Activated CD8-positive, alpha-beta T cell treated with anti-CD3 and anti-CD28 coated beads, Interleukin-2, amount 10 ng/mL, durations not matched to agents 7 days and 5 days (primary cell): ENCODE data around the gene PLAU. TPM values are rescaled to one million over a fixed set of nuclear protein-coding genes. Genes with fewer than 3 reads are reported as not detected.

ENCODE experiments used
- ATAC-seq: fragments of 150-1000 bp; cut with Tn5 transposase; one replicate; pipeline ENCODE4 v1.10.0; 2021; ENCODE audit warnings: moderate library complexity
- CTCF ChIA-PET: fragments of 350-600 bp; sonication (Branson Sonifier 250); formaldehyde crosslinking; loops from one replicate; lab custom pipeline; 2021; ENCODE audit warnings: antibody characterized with exemption; lab: Charles Lee
- POLR2A ChIA-PET: fragments of 350-600 bp; sonication (Branson Sonifier 250); formaldehyde crosslinking; loops from one replicate; lab custom pipeline; 2021; ENCODE audit warnings: antibody characterized with exemption; lab: Charles Lee
- DNase-seq: peaks from one replicate; pipeline ENCODE4 v3.0.0-alpha.2; 2020
- H3K27ac Mint-ChIP-seq: one replicate; pipeline ENCODE4 v1.8.0; 2021; ENCODE audit warnings: mild to moderate bottlenecking, mixed read lengths
- H3K27me3 Mint-ChIP-seq: one replicate; pipeline ENCODE4 v1.8.0; 2021; ENCODE audit warnings: low read depth, mixed read lengths
- H3K36me3 Mint-ChIP-seq: one replicate; pipeline ENCODE4 v1.8.0; 2021; ENCODE audit warnings: low read depth, mixed read lengths
- H3K4me1 Mint-ChIP-seq: one replicate; pipeline ENCODE4 v1.8.0; 2021; ENCODE audit warnings: low read depth, mixed read lengths
- H3K4me3 Mint-ChIP-seq: one replicate; pipeline ENCODE4 v1.8.0; 2021; ENCODE audit warnings: mild to moderate bottlenecking, mixed read lengths
- H3K9me3 Mint-ChIP-seq: one replicate; pipeline ENCODE4 v1.8.0; 2022; ENCODE audit warnings: mixed read lengths; ENCODE audit not compliant: insufficient read depth
- total RNA-seq, 2 experiments: library from RNA; stranded (reverse); gene quantifications; one replicate each; pipeline ENCODE4 v1.2.3, GENCODE V29; 2021

Gene PLAU
- 1 to 10 TPM; 1.1 to 1.6 TPM for total RNA-seq

DNA sequence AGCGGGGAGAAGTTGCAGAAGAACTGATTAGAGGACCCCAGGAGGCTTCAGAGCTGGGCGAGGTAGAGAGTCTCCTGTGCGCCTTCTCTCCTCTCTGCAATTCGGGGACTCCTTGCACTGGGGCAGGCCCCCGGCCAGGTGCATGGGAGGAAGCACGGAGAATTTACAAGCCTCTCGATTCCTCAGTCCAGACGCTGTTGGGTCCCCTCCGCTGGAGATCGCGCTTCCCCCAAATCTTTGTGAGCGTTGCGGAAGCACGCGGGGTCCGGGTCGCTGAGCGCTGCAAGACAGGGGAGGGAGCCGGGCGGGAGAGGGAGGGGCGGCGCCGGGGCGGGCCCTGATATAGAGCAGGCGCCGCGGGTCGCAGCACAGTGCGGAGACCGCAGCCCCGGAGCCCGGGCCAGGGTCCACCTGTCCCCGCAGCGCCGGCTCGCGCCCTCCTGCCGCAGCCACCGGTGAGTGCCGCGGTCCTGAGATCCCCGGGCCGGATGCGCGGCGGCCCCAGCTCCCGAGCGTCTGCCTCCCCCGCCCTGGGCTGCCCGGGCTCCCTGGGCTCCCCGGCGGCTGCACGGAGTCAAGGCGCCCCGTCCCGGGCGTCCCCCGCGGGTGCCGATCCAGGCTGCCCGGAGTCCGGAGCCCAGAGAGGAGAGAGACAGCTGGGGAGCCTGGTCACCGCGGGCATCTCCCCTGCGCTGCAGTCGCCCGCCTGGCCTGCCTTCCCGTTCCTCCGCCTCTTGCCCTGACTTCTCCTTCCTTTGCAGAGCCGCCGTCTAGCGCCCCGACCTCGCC lies at the start of gene PLAU:
Gene PLAU, plus strand, starts transcription at position 369 of the 789 bp plus-strand sequence. CDS start 424 bp downstream, outside the sequence.
- ATAC-seq (peak; percentile 78), DNase-seq (peak; percentile 56)
- peaks cover 41% of the 10 kb centered on the region for H3K27me3 Mint-ChIP-seq
- ChIA-PET POLR2A (no interaction called here), CTCF (interaction anchor here (0.6 to 1.6 kb wide), 4 partner anchors 27 to 65 kb away, joined by 3 to 6 read pairs (median 4); no protein-coding TSS in a partner anchor)
- H3K27ac Mint-ChIP-seq: peak within 1 kb of the TSS; percentile 73
- no peaks in the 10 kb centered on the region for H3K9me3 Mint-ChIP-seq
- H3K4me1 Mint-ChIP-seq: peaks cover 43% of the 10 kb centered on the region
- peak within 1 kb of the TSS; percentile 81 for H3K4me3 Mint-ChIP-seq
- peaks cover 7% of the 10 kb centered on the region for H3K36me3 Mint-ChIP-seq

DNA sequence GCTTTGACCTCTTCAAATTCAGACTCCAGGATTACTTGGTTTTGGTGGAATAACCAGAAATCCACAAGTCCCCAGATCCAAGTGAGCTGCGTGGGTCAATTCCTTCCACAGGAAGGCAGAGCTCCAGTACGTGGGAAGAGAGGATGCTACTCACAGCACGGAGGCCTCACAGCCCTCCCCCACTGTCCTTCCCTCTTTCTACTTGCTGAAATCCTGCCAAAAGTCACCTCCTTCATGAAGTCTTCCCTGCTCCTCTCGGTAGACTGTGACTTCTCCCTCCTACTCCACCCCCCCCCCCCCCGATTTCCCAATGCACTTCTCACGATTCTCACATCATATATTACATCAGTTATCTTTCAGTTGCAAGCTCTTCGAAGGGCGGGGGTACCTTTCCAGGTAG lies 48.9 kb upstream of the PLAU start:
- H3K36me3 Mint-ChIP-seq: peaks cover 81% of the 10 kb centered on the region
- H3K9me3 Mint-ChIP-seq: no peaks in the 10 kb centered on the region
- H3K4me3 Mint-ChIP-seq: no peak overlapping the region
- H3K27ac Mint-ChIP-seq: no peak overlapping the region
- peaks cover 95% of the 10 kb centered on the region for H3K4me1 Mint-ChIP-seq
- ATAC-seq: no peak
- ChIA-PET POLR2A (interaction anchor here (1.0 kb wide), 2 partner anchors 9 to 13 kb away, joined by 3 to 4 read pairs; no protein-coding TSS in a partner anchor), CTCF (interaction anchor here (0.7 to 13.9 kb wide), 7 partner anchors 10 to 197 kb away, joined by 3 to 228 read pairs (median 4); partner anchors contain the start of gene CAMK2G)
- H3K27me3 Mint-ChIP-seq: no peaks in the 10 kb centered on the region
- no peak for DNase-seq

DNA sequence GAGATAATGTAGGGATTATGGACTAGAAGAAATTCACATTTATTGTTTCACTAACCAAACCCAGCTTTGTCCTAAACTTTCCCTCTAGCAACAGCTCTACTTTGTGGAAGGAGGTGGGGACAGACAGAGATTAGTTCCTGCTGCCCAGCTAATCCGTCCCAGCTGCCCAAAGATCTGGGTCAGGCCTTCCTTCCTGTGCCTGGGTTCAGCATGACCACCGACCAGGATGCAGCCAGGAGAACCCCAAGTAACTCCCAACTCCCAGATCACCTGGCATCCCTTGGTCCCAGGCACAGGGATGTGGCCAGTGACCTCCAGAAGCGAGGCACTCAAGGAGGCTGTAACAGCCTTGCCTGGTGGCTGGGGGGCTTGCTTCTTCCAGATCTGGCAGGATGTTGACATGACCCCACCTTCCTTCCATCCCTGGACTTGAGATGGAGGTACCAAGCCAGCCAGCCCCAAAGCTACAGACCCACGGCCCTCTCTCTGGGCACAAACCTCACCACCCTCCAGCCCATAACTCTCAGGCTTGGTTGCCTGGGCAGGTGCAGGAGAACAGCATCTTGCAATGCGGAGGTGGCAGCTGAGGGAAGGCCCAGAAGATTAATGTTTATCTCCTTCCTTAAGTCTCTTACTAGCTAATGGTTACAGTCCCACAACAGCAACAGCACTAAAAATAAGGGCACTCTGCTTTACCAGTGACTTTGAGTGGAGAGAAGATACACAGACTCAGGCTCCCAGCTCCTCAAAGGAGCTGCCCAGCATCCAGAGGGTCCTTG lies 47.7 kb upstream of the PLAU start:
- no peak for ATAC-seq
- peaks cover 95% of the 10 kb centered on the region for H3K4me1 Mint-ChIP-seq
- ChIA-PET POLR2A (interaction anchor here (2.4 kb wide), 1 partner anchor 14 kb away, joined by 8 read pairs; no protein-coding TSS in a partner anchor), CTCF (interaction anchor here (1.2 to 13.9 kb wide), 4 partner anchors 12 to 93 kb away, joined by 4 to 228 read pairs (median 46); partner anchors contain the start of gene CAMK2G)
- H3K36me3 Mint-ChIP-seq: peaks cover 70% of the 10 kb centered on the region
- no peaks in the 10 kb centered on the region for H3K27me3 Mint-ChIP-seq
- DNase-seq: no peak
- H3K27ac Mint-ChIP-seq: peak overlapping the region; percentile 43
- no peak overlapping the region for H3K4me3 Mint-ChIP-seq
- H3K9me3 Mint-ChIP-seq: no peaks in the 10 kb centered on the region

DNA sequence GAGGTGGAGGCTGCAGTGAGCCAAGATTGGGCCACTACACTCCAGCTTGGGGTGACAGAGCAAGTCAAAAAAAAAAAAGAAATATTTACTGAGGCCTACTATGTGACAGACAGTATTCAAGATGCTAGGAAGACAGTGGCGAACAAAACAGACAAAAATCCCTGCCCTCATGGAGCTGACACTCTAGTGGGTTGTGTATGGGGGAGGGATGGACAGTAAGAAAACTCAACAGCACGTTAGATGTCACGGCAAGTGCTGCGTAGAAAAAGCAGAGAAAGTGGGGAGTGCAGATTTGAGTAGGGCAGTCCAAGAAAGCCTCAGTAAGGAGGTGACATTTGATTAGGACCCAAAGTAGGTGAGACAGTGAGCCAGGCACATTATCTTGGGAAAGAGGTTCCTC lies 46.7 kb upstream of the PLAU start:
- Mint-ChIP-seq H3K4me1 (peaks cover 91% of the 10 kb centered on the region), H3K36me3 (peaks cover 61% of the 10 kb centered on the region), H3K27me3 (no peaks in the 10 kb centered on the region), H3K27ac (peak overlapping the region; percentile 91), H3K4me3 (no peak overlapping the region), H3K9me3 (no peaks in the 10 kb centered on the region)
- DNase-seq (no peak), ATAC-seq (no peak)
- POLR2A ChIA-PET: interaction anchor here (2.2 to 2.4 kb wide), 2 partner anchors 10 to 15 kb away, joined by 8 to 14 read pairs; partner anchors contain the start of gene CAMK2G
- CTCF ChIA-PET: interaction anchor here (0.7 to 13.9 kb wide), 5 partner anchors 9 to 217 kb away, joined by 3 to 228 read pairs (median 4); partner anchors contain the start of gene CAMK2G

DNA sequence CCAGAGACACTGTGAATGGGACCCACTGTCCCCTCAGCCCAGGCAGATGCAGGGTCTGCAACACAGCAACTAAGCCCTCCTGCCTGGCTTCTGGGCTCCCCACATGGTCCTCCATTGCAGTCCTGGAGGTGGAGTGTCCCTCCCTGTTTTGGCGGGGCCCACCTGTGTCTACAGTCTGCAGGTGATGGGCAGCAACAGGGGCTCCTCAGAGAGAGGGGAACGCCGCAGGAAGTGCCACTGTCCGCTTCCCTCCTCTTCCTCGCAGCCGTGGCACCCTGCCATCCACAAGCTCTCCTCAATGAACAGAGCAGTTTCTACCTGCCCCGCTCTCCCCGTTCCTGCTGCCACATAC lies 45.8 kb upstream of the PLAU start:
- ATAC-seq (no peak), DNase-seq (no peak)
- H3K9me3 Mint-ChIP-seq: no peaks in the 10 kb centered on the region
- ChIA-PET CTCF (interaction anchor here (0.7 to 13.9 kb wide), 5 partner anchors 8 to 216 kb away, joined by 3 to 228 read pairs (median 4); partner anchors contain the start of gene CAMK2G), POLR2A (interaction anchor here (1.2 to 2.4 kb wide), 5 partner anchors 8 to 15 kb away, joined by 6 to 14 read pairs (median 8); partner anchors contain the start of gene CAMK2G)
- peak overlapping the region; percentile 80 for H3K4me3 Mint-ChIP-seq
- peaks cover 56% of the 10 kb centered on the region for H3K36me3 Mint-ChIP-seq
- H3K27me3 Mint-ChIP-seq: no peaks in the 10 kb centered on the region
- peak overlapping the region; percentile 91 for H3K27ac Mint-ChIP-seq
- H3K4me1 Mint-ChIP-seq: peaks cover 83% of the 10 kb centered on the region

DNA sequence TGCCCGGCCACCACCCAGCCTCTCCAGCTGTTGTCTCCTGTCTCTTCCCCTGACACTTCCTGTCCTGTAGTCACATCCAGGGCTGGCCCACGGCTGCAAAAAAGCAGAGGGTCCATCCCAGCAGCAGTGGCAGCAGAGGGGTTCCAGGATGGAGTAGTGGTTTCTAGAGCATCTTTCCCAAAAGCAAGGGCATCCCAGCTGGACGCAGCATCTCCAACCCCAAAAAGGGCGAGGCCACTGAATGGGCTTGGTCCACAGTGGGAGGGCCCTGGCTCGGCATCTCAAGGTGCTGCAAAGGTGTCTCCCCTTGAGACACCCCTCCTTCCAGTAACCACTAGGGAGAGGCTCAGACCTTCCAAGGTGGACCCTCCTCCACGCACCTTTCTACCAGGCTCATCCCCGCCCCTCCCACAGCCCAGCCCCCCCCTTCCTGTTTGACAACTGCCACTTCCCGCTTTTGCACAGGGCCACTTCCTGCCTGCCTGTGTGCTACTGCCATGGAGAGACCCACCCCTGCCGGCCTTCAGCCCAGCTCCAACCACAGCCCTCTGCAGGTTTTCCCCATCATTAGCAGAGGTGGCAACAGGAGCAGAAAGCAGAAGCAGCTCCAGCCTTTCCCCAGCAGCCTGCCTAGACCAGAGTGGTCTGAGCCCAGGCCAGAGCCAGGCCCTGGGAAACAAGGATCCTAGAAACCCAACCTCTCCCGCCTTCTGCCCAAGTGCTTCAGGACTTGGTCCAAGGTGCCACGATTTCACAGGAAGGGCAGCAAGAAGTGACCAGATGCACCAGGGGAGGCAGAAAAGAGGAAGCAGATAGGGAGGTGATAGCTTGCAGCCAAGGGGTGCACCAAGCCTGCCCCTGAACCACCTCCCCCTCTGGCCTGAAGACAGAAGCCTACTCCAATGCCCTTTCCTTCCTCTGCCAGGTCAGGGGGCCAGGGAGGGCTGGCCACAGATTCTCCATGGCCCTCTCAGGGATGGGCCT lies 45.2 kb upstream of the PLAU start:
- no peaks in the 10 kb centered on the region for H3K27me3 Mint-ChIP-seq
- peaks cover 56% of the 10 kb centered on the region for H3K36me3 Mint-ChIP-seq
- DNase-seq (peak; percentile 72), ATAC-seq (peak; percentile 81)
- ChIA-PET CTCF (interaction anchor here (1.0 to 13.9 kb wide), 8 partner anchors 9 to 216 kb away, joined by 3 to 228 read pairs (median 4); partner anchors contain the start of gene CAMK2G), POLR2A (interaction anchor here (0.7 to 2.4 kb wide), 9 partner anchors 8 to 133 kb away, joined by 3 to 14 read pairs (median 6); partner anchors contain the start of gene CAMK2G)
- H3K4me3 Mint-ChIP-seq: peak overlapping the region; percentile 80
- peak overlapping the region; percentile 91 for H3K27ac Mint-ChIP-seq
- peaks cover 83% of the 10 kb centered on the region for H3K4me1 Mint-ChIP-seq
- no peaks in the 10 kb centered on the region for H3K9me3 Mint-ChIP-seq

DNA sequence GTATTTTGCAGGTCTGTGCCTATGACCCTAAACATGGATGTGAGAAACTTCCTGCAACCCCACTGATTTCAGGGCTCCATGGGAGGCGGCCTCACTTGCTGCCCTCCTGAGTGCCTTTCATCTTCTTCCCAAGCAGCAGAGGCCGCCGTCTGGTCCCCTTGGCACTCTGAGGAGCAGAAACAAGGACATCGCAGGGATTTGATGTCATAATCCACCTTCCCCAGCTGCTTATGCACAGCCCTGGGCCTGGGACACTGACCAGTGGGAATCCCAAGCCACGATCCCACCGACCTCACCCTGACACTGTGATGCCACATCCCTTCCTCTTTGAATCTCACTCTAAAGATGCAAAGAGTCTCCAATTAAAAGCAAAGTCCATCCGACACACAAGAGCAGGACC lies 44.3 kb upstream of the PLAU start:
- peak overlapping the region; percentile 80 for H3K4me3 Mint-ChIP-seq
- POLR2A ChIA-PET: interaction anchor here (0.7 to 2.2 kb wide), 5 partner anchors 8 to 133 kb away, joined by 3 to 14 read pairs (median 3); partner anchors contain the start of gene CAMK2G

DNA sequence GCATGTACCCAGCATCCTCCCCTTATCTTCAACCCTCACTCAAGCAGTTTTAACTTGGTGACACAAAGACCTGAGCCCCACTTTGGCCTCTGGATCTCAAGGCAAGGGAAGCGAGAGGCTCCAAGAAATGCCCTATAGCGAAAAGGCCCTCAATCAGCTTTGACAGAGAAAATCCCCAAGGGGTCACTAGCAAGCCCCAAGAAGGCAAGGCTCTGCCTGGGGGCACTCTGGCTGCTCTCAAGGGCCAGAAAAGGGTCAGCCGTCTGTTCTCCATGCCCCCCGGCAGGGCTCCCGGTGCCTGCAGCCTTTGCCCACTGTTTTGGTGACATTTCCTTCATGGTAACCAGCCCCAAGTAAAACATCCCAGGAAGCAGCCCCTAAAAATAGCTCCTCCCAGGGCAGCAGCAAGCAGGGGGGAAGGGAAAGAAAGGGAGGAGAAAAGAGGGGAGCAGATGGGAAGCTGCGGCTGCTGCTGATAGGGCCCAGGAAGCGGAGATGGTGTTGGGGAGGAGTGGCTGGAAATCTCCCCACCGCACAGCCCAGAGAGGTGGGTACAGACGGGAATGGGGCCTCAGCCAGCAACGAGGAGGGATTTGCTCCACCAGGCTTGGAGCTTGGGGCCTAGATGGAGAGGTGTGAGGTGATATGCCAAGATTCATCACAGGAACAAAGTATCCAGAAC lies 43.7 kb upstream of the PLAU start:
- DNase-seq: no peak
- ATAC-seq: no peak
- Mint-ChIP-seq H3K27me3 (no peaks in the 10 kb centered on the region), H3K9me3 (no peaks in the 10 kb centered on the region), H3K36me3 (peaks cover 60% of the 10 kb centered on the region), H3K4me3 (peak overlapping the region; percentile 80), H3K4me1 (peaks cover 88% of the 10 kb centered on the region), H3K27ac (peak overlapping the region; percentile 91)
- POLR2A ChIA-PET: interaction anchor here (1.2 kb wide), 1 partner anchor 62 kb away, joined by 4 read pairs; no protein-coding TSS in a partner anchor
- CTCF ChIA-PET: interaction anchor here (0.6 to 13.9 kb wide), 5 partner anchors 10 to 1664 kb away, joined by 3 to 228 read pairs (median 7); partner anchors contain the start of gene CAMK2G

More for the DNA sequence above, 44.3 kb upstream of the PLAU start:
- Mint-ChIP-seq H3K36me3 (peaks cover 57% of the 10 kb centered on the region), H3K27ac (peak overlapping the region; percentile 91), H3K9me3 (no peaks in the 10 kb centered on the region), H3K4me1 (peaks cover 85% of the 10 kb centered on the region), H3K27me3 (no peaks in the 10 kb centered on the region)
- DNase-seq (no peak), ATAC-seq (no peak)
- CTCF ChIA-PET: interaction anchor here (0.6 to 13.9 kb wide), 7 partner anchors 11 to 1663 kb away, joined by 3 to 228 read pairs (median 4); partner anchors contain the start of gene CAMK2G

DNA sequence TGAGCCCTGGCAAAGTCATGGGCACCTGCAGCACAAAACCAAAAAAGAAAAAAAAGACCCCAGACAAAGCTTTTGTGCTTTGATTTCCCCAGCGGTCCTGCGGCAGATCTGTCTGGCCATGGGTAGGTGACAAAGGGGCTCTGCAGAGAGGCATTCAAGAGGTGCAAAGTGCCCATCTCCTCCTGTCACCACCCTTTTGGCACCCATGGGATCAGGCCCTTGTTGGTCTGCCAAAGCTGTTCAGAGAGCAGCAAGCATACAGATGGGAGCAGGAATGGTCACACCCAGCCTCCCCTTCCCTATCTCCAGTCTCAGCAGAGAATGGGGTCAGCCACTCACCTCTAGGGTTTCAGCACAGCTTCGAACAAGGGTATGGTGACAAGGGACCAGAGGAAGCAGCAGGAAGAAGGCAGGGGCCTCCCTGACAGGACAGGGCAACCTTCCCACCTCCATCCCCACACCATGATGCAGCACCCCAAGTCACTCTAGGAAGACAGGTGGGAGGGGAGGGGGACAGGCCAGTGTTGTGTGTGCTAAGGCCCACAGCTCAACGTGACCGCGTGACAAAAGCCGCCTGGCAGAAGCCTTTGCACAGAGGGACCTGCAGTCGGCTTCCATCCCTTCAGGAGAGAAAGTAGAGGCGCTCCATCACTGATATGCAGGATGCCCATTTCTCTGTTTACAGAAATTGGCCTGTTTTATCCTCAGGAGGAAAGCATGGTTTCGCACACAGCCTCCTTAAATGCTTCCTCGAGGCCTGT lies 42.9 kb upstream of the PLAU start:
- DNase-seq (no peak), ATAC-seq (no peak)
- ChIA-PET POLR2A (interaction anchor here (0.6 to 1.2 kb wide), 2 partner anchors 49 to 61 kb away, joined by 3 to 4 read pairs; no protein-coding TSS in a partner anchor), CTCF (interaction anchor here (2.2 to 13.9 kb wide), 3 partner anchors 9 to 21 kb away, joined by 7 to 228 read pairs (median 86); partner anchors contain the start of gene CAMK2G)
- Mint-ChIP-seq H3K36me3 (peaks cover 64% of the 10 kb centered on the region), H3K4me3 (no peak overlapping the region), H3K4me1 (peaks cover 88% of the 10 kb centered on the region), H3K9me3 (no peaks in the 10 kb centered on the region), H3K27ac (peak overlapping the region; percentile 91), H3K27me3 (no peaks in the 10 kb centered on the region)
